Lower lobe of right lung (tissue), 2 donors: ENCODE results near the gene MAD1L1. TPM values are rescaled to one million over a fixed set of nuclear protein-coding genes. Genes with fewer than 3 reads are reported as not detected.

Experiments
- ATAC-seq, 2 donors: fragments of 200-7000 bp; cut with Tn5 transposase; one replicate each; pipeline ENCODE4 v1.9.1; 2020 to 2022; ENCODE audit warnings: mild to moderate bottlenecking in 2 of 2, moderate library complexity in 2 of 2
- DNase-seq: peaks from one replicate; pipeline ENCODE4 v3.0.0-alpha.2; 2020
- H3K27ac ChIP-seq: fragments of 200-600 bp; one replicate; pipeline ENCODE4 v1.8.0; 2022
- H3K27me3 ChIP-seq: fragments of 200-600 bp; one replicate; pipeline ENCODE4 v1.8.0; 2022; ENCODE audit warnings: low read depth
- H3K36me3 ChIP-seq: fragments of 200-600 bp; one replicate; pipeline ENCODE4 v1.8.0; 2022; ENCODE audit warnings: mild to moderate bottlenecking
- H3K4me1 ChIP-seq: fragments of 200-600 bp; one replicate; pipeline ENCODE4 v1.8.0; 2022
- H3K4me3 ChIP-seq: fragments of 200-600 bp; one replicate; pipeline ENCODE4 v1.8.0; 2022; ENCODE audit warnings: mild to moderate bottlenecking
- H3K9me3 ChIP-seq: fragments of 200-600 bp; one replicate; pipeline ENCODE4 v1.8.0; 2022
- intact Hi-C: fragments of 100-400 bp; cut with DNase I; formaldehyde crosslinking; loops from one replicate; pipeline ENCODE4 v1.11.0; 2022
- total RNA-seq: library from RNA; stranded (reverse); fragmentation: NEBNext Ultra II Directional; extraction: Animal tissue kit (Norgen Biotek cat#: 25700); gene quantifications from one replicate; pipeline ENCODE4 v1.2.1, GENCODE V29; 2021
- TF ChIP-seq, protein P1 (sequence below): fragments of 200-600 bp; IDR thresholded peaks from one replicate; pipeline ENCODE4 v1.8.0; 2022; ENCODE audit warnings: antibody characterized with exemption, mild to moderate bottlenecking
- donor health status: DM: no; HTN: yes; CAD: no; lungs with severe emphysema.

MAD1L1 gene
- total RNA-seq, 1 donor from 2014 or later, result 44.5 TPM

DNA sequence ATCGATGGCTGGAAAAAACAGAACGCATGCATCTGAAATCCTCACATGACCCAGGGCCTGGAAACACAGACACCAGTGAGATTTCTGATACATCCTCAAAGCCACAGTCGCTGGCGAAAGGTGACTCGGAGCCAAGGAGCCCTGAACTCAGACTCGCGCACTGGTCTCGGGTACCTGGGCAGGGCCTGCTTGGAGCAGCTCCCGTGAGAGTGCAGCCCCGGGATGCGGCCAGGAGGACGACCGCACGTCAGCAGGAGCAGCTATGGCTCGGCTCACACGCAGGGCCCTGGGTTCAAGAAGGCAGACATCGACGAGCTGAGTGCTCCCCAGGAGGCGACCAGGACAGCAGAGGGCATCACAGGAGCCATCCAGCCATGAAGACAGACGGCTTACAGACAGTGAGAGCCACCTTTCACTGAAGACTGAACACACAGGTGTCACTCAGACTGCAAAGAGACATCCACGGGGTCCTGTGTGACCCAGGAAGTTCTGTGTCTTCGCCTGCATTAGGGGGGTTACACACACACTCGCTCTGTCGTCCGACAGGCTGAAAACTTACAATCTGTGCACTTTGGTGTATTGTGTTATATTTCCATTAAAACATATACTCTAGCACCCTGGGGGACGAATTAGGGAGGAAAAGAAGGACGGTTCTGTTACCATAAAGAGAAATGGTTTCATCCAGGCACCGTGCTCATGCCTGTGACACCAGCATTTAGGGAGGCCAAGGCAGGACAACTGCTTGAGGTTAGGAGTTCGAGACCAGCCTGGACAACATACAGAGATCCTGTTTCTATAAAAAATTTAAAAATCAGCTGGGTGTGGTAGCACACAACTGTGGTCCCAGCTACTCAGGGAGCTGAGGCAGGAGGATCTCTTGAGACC lies 227.7 kb downstream of the MAD1L1 start:
- no peak for ATAC-seq
- Histone ChIP-seq H3K4me1 (no peaks in the 10 kb centered on the region), H3K27me3 (no peaks in the 10 kb centered on the region), H3K36me3 (no peaks in the 10 kb centered on the region), H3K9me3 (no peaks in the 10 kb centered on the region), H3K4me3 (no peak overlapping the region), H3K27ac (no peak overlapping the region)
- DNase-seq, result peak; percentile 42
- intact Hi-C loops, result no loop called here
- TF ChIP-seq, protein P1, sequence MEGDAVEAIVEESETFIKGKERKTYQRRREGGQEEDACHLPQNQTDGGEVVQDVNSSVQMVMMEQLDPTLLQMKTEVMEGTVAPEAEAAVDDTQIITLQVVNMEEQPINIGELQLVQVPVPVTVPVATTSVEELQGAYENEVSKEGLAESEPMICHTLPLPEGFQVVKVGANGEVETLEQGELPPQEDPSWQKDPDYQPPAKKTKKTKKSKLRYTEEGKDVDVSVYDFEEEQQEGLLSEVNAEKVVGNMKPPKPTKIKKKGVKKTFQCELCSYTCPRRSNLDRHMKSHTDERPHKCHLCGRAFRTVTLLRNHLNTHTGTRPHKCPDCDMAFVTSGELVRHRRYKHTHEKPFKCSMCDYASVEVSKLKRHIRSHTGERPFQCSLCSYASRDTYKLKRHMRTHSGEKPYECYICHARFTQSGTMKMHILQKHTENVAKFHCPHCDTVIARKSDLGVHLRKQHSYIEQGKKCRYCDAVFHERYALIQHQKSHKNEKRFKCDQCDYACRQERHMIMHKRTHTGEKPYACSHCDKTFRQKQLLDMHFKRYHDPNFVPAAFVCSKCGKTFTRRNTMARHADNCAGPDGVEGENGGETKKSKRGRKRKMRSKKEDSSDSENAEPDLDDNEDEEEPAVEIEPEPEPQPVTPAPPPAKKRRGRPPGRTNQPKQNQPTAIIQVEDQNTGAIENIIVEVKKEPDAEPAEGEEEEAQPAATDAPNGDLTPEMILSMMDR, result no peak

DNA sequence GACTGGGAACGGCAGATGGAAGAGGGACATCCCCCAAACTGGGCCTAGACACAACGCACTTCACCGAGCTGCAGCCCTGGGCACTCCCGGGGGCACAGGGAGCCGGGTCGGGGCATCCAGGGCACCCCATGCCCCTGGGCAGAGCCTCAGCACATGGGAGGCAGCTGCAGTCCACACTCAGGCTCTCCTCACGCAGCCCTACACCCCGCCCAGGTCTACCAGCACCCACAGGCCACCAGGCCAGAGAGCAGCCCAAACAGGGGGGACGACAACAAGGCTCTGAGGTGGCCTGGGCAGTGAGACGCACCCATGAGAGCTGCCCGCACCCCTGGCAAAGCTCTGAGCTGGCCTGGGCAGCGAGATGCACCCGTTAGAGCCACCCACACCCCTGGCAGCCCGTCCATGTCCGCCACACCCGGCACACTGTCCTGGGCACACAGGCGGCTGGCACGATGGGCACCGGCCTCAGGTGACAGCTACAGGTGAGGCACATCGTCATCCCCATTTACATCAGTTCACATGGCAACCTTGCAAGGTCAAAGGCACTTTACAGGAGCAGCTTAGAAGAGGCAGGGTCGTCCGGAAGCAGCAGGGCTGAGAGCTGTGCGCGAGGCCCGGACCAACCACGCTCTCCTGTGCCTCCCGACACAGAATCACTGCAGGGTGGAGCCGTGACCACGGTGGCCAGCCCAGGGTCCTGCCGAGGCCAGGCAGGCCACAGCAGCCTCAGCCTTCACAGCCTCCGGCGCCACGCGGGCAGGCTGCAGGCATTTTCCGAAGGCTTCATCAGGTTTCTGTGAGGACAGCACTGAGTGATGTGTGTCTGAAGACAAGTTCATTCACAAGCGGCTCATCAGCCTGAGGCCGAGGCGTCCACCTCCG lies 228.6 kb downstream of the MAD1L1 start:
- TF ChIP-seq, protein P1, result no peak
- Histone ChIP-seq H3K4me1 (no peaks in the 10 kb centered on the region), H3K27ac (no peak overlapping the region), H3K9me3 (no peaks in the 10 kb centered on the region), H3K36me3 (no peaks in the 10 kb centered on the region), H3K4me3 (no peak overlapping the region), H3K27me3 (no peaks in the 10 kb centered on the region)
- peak; percentile 32 for DNase-seq
- intact Hi-C loops, result no loop called here
- ATAC-seq, result no peak

DNA sequence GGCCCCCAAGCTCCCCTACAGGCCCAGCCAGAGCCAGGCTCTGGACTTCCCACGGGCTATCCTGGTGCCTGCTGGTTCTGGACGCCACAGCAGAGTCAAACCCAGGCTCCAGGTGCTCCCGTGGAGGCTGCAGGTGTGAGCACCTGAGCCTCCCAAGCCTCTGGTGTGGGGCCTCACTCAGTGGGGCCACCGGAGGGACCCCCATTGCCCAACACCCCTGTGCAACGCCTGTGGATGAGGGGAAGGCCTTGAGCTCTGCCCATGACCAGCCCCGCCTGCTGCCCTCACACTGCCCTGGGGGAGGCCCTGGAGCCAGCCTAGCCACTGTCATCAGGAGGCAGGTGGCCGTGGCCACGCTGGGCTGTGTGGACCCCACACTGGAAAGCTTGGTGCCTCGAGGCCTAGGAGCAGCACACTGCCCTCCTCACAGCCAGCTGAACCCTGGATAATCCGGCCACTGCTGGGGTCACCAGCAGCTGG lies 229.3 kb downstream of the MAD1L1 start:
- TF ChIP-seq, protein P1, result no peak
- Histone ChIP-seq H3K4me1 (no peaks in the 10 kb centered on the region), H3K36me3 (no peaks in the 10 kb centered on the region), H3K27me3 (no peaks in the 10 kb centered on the region), H3K4me3 (no peak overlapping the region), H3K9me3 (no peaks in the 10 kb centered on the region), H3K27ac (no peak overlapping the region)
- DNase-seq, result peak; percentile 30
- ATAC-seq, result no peak
- intact Hi-C loops, result no loop called here

DNA sequence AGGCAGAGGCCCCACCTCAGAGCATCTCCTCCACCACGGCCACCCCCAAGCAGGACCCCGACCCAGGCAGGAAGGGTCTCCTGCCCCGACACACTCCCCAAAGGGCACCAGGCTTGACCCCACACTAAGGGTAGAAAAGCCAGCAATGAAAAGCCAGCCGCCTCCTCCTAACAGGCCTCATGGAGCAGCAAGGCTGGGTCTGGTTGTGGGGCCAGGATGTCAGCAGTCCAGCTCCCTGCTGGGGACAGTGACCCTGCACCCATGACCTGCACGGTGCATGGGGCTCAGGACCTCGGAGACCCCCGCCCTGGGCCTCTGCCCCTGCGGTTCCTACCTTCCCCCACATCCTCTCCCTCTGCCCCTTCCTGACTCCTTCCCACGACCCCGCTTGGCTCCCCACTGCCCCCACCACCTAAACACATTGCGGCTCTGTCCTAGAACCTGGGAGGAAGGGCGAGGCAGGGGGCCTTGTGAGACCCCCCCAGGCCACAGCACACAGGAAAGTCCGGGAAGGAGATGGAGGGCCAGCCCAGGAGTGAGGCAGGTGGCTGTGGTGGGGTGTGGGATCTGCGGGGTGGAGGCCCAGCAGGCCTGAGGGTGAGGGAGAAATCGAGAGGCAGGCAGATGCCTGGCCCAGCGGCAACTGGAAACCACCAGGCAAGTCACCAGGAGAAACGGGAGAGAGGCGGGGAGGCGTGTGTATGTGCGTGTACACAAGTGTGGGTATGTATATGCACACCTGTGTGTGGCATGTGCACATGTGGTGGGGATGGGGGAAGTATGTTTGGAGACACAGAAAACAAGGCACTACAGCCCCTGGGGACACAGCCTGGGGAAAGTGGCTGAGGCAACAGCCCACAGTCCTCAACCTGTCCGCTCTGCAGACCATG lies 229.9 kb downstream of the MAD1L1 start:
- ATAC-seq, result no peak
- DNase-seq, result peak; percentile 38

More for the DNA sequence above, 229.9 kb downstream of the MAD1L1 start:
- no peaks in the 10 kb centered on the region for H3K4me1 ChIP-seq
- H3K36me3 ChIP-seq, result no peaks in the 10 kb centered on the region
- no peak overlapping the region for H3K4me3 ChIP-seq
- no peak overlapping the region for H3K27ac ChIP-seq
- no peaks in the 10 kb centered on the region for H3K9me3 ChIP-seq
- H3K27me3 ChIP-seq, result no peaks in the 10 kb centered on the region
- intact Hi-C loops, result no loop called here
- TF ChIP-seq, protein P1, result no peak
